Naive B cell (primary cell): Measurements from ENCODE around the gene RAX. TPM values are rescaled to one million over a fixed set of nuclear protein-coding genes. Genes with fewer than 3 reads are reported as not detected.

Experiments used
- ATAC-seq, 2 donors: fragments of 150-1000 bp; cut with Tn5 transposase; 2 replicates each; pipeline ENCODE4 v1.10.0; 2021; ENCODE audit warnings: low read depth in 2 of 2, mild to moderate bottlenecking in 2 of 2, moderate library complexity in 2 of 2
- DNase-seq: peaks from one replicate; pipeline ENCODE4 v3.0.0; 2022
- H3K27ac Mint-ChIP-seq, 6 donors: one replicate each; pipeline ENCODE4 v1.8.0; 2020 to 2022; ENCODE audit warnings: mild to moderate bottlenecking in 6 of 6, mixed read lengths in 6 of 6, moderate library complexity in 5 of 6, inconsistent platforms in 2 of 6
- H3K27me3 Mint-ChIP-seq, 3 donors: one replicate each; pipeline ENCODE4 v1.8.0; 2021 to 2022; ENCODE audit warnings: mixed read lengths in 3 of 3, mild to moderate bottlenecking in 1 of 3
- H3K36me3 Mint-ChIP-seq, 2 donors: one replicate each; pipeline ENCODE4 v1.8.0; 2020 to 2022; ENCODE audit warnings: mixed read lengths in 2 of 2, inconsistent platforms in 1 of 2, mild to moderate bottlenecking in 1 of 2
- H3K4me1 Mint-ChIP-seq, 3 donors: one replicate each; pipeline ENCODE4 v1.8.0; 2020 to 2022; ENCODE audit warnings: mixed read lengths in 3 of 3, inconsistent platforms in 1 of 3, mild to moderate bottlenecking in 1 of 3, moderate library complexity in 1 of 3
- H3K4me3 Mint-ChIP-seq, 8 donors: one replicate each; pipeline ENCODE4 v1.8.0; 2020 to 2022; ENCODE audit warnings: mild to moderate bottlenecking in 8 of 8, mixed read lengths in 8 of 8, moderate library complexity in 8 of 8, inconsistent platforms in 2 of 8
- H3K9me3 Mint-ChIP-seq, 7 donors: one replicate each; pipeline ENCODE4 v1.8.0; 2020 to 2022; ENCODE audit warnings: mixed read lengths in 7 of 7, mild to moderate bottlenecking in 5 of 7, inconsistent platforms in 2 of 7, moderate library complexity in 1 of 7
- polyA plus RNA-seq, 6 donors: library from polyadenylated mRNA; unstranded; fragments of 300-500 nt; fragmentation: Illumina TruSeq; gene quantifications; one replicate each; pipeline ENCODE4 v1.2.3, GENCODE V29; 2021; ENCODE audit warnings: low read depth in 6 of 6

RAX gene
- polyA plus RNA-seq, 6 donors from 2014 or later, result not detected

- no peak overlapping the region for H3K4me3 Mint-ChIP-seq
- H3K27ac Mint-ChIP-seq, result no peak overlapping the region
- H3K27me3 Mint-ChIP-seq, result peaks cover 33 to 48% (median 41%) of the 10 kb centered on the region in 3 donors
- no peaks in the 10 kb centered on the region for H3K36me3 Mint-ChIP-seq
- ATAC-seq (no peak), DNase-seq (no peak)
- H3K9me3 Mint-ChIP-seq, result peaks cover 0 to 5% (median 2%) of the 10 kb centered on the region in 7 donors
- no peaks in the 10 kb centered on the region for H3K4me1 Mint-ChIP-seq
Measured at GRCh38 chr18:59293317-59293716, 20.1 kb upstream of the RAX start.

- Mint-ChIP-seq H3K4me1 (no peaks in the 10 kb centered on the region), H3K4me3 (no peak overlapping the region), H3K36me3 (no peaks in the 10 kb centered on the region), H3K27me3 (peaks cover 41 to 52% (median 50%) of the 10 kb centered on the region in 3 donors), H3K9me3 (peaks cover 0 to 5% (median 2%) of the 10 kb centered on the region in 7 donors), H3K27ac (no peak overlapping the region)
- DNase-seq (no peak), ATAC-seq (no peak)
Measured at GRCh38 chr18:59286341-59286740, 13.1 kb upstream of the RAX start.

GRCh38 chr18:59282341-59282740 lies 9.1 kb upstream of the RAX start:
- H3K4me3 Mint-ChIP-seq, result no peak overlapping the region
- H3K9me3 Mint-ChIP-seq, result peaks cover 0 to 5% (median 4%) of the 10 kb centered on the region in 7 donors
- H3K27ac Mint-ChIP-seq, result no peak overlapping the region
- no peak for DNase-seq
- H3K4me1 Mint-ChIP-seq, result no peaks in the 10 kb centered on the region
- no peak for ATAC-seq
- H3K27me3 Mint-ChIP-seq, result peaks cover 63 to 75% (median 65%) of the 10 kb centered on the region in 3 donors
- no peaks in the 10 kb centered on the region for H3K36me3 Mint-ChIP-seq

GRCh38 chr18:59279722-59280121 lies 6.5 kb upstream of the RAX start:
- DNase-seq, result no peak
- peaks cover 0 to 7% (median 4%) of the 10 kb centered on the region in 7 donors for H3K9me3 Mint-ChIP-seq

GRCh38 chr18:59279193-59279592 lies 5.9 kb upstream of the RAX start:
- Mint-ChIP-seq H3K27me3 (peaks cover 70 to 85% (median 75%) of the 10 kb centered on the region in 3 donors), H3K36me3 (no peaks in the 10 kb centered on the region), H3K9me3 (peaks cover 0 to 10% (median 2%) of the 10 kb centered on the region in 7 donors), H3K4me1 (peaks cover 3 to 6% (median 6%) of the 10 kb centered on the region in 3 donors), H3K4me3 (no peak overlapping the region), H3K27ac (no peak overlapping the region)
- ATAC-seq (no peak), DNase-seq (no peak)

More at GRCh38 chr18:59279722-59280121, 6.5 kb upstream of the RAX start:
- peaks cover under 1 to 1% (median under 1%) of the 10 kb centered on the region in 3 donors for H3K4me1 Mint-ChIP-seq
- no peak overlapping the region for H3K27ac Mint-ChIP-seq
- ATAC-seq, result no peak
- peaks cover 69 to 85% (median 75%) of the 10 kb centered on the region in 3 donors for H3K27me3 Mint-ChIP-seq
- no peaks in the 10 kb centered on the region for H3K36me3 Mint-ChIP-seq
- H3K4me3 Mint-ChIP-seq, result no peak overlapping the region

- H3K36me3 Mint-ChIP-seq, result no peaks in the 10 kb centered on the region
- ATAC-seq, result no peak
- no peak overlapping the region for H3K27ac Mint-ChIP-seq
- H3K27me3 Mint-ChIP-seq, result peaks cover 68 to 85% (median 75%) of the 10 kb centered on the region in 3 donors
- DNase-seq, result no peak
- peaks cover 3 to 10% (median 6%) of the 10 kb centered on the region in 3 donors for H3K4me1 Mint-ChIP-seq
- H3K4me3 Mint-ChIP-seq, result no peak overlapping the region
- H3K9me3 Mint-ChIP-seq, result peaks cover 0 to 10% (median 2%) of the 10 kb centered on the region in 7 donors
Measured at GRCh38 chr18:59278793-59279192, 5.5 kb upstream of the RAX start.

- H3K27ac Mint-ChIP-seq, result no peak overlapping the region
- H3K9me3 Mint-ChIP-seq, result peaks cover 0 to 8% (median 2%) of the 10 kb centered on the region in 7 donors
- H3K4me3 Mint-ChIP-seq, result no peak overlapping the region
Measured at GRCh38 chr18:59276047-59276446, 2.8 kb upstream of the RAX start.

GRCh38 chr18:59275406-59275949 lies 2.2 kb upstream of the RAX start:
- peak overlapping the region in 1 of 8 donors; percentile 44 for H3K4me3 Mint-ChIP-seq
- no peak for ATAC-seq
- peaks cover 0 to 6% (median 0%) of the 10 kb centered on the region in 7 donors for H3K9me3 Mint-ChIP-seq
- no peaks in the 10 kb centered on the region for H3K36me3 Mint-ChIP-seq
- peaks cover 61 to 83% (median 82%) of the 10 kb centered on the region in 3 donors for H3K27me3 Mint-ChIP-seq
- peaks cover 8 to 17% (median 15%) of the 10 kb centered on the region in 3 donors for H3K4me1 Mint-ChIP-seq
- DNase-seq, result no peak
- H3K27ac Mint-ChIP-seq, result peak overlapping the region in 1 of 6 donors; percentile 36

More at GRCh38 chr18:59276047-59276446, 2.8 kb upstream of the RAX start:
- peaks cover 59 to 83% (median 82%) of the 10 kb centered on the region in 3 donors for H3K27me3 Mint-ChIP-seq
- peaks cover 8 to 17% (median 15%) of the 10 kb centered on the region in 3 donors for H3K4me1 Mint-ChIP-seq
- no peak for ATAC-seq
- no peak for DNase-seq
- H3K36me3 Mint-ChIP-seq, result no peaks in the 10 kb centered on the region

GRCh38 chr18:59274533-59274928 lies 1.3 kb upstream of the RAX start:
- H3K27me3 Mint-ChIP-seq, result peaks cover 65 to 84% (median 83%) of the 10 kb centered on the region in 3 donors
- H3K27ac Mint-ChIP-seq, result peak overlapping the region in 2 of 6 donors; percentile 56 to 70
- DNase-seq (no peak), ATAC-seq (no peak)
- H3K4me3 Mint-ChIP-seq, result peak overlapping the region in 2 of 8 donors; percentile 11 to 61
- H3K4me1 Mint-ChIP-seq, result peaks cover 12 to 21% (median 18%) of the 10 kb centered on the region in 3 donors
- H3K36me3 Mint-ChIP-seq, result peaks cover 0 to 4% of the 10 kb centered on the region in 2 donors
- peaks cover 0 to 6% (median 0%) of the 10 kb centered on the region in 7 donors for H3K9me3 Mint-ChIP-seq

GRCh38 chr18:59273759-59274532 lies 692 bp upstream of the RAX start:
- peaks cover 0 to 6% (median 0%) of the 10 kb centered on the region in 7 donors for H3K9me3 Mint-ChIP-seq
- H3K27ac Mint-ChIP-seq, result peak overlapping the region in 2 of 6 donors; percentile 56 to 70
- H3K4me1 Mint-ChIP-seq, result peaks cover 13 to 22% (median 21%) of the 10 kb centered on the region in 3 donors
- peaks cover 63 to 87% (median 85%) of the 10 kb centered on the region in 3 donors for H3K27me3 Mint-ChIP-seq
- H3K36me3 Mint-ChIP-seq, result peaks cover 0 to 8% of the 10 kb centered on the region in 2 donors
- H3K4me3 Mint-ChIP-seq, result peak overlapping the region in 4 of 8 donors; percentile 28 to 61 (median 56)
- DNase-seq (no peak), ATAC-seq (no peak)

- Mint-ChIP-seq H3K4me3 (peak overlapping the region in 5 of 8 donors; percentile 28 to 79 (median 59)), H3K27me3 (peaks cover 63 to 89% (median 85%) of the 10 kb centered on the region in 3 donors)
Measured at GRCh38 chr18:59272221-59272888, 899 bp downstream of the RAX start.

GRCh38 chr18:59271606-59272220 lies 1.5 kb downstream of the RAX start:
- DNase-seq (no peak), ATAC-seq (no peak)
- peaks cover 21 to 35% (median 32%) of the 10 kb centered on the region in 3 donors for H3K4me1 Mint-ChIP-seq
- peaks cover 0 to 8% of the 10 kb centered on the region in 2 donors for H3K36me3 Mint-ChIP-seq
- H3K4me3 Mint-ChIP-seq, result peak overlapping the region in 5 of 8 donors; percentile 28 to 79 (median 59)
- peaks cover 0 to 12% (median 1%) of the 10 kb centered on the region in 7 donors for H3K9me3 Mint-ChIP-seq
- H3K27ac Mint-ChIP-seq, result no peak overlapping the region
- H3K27me3 Mint-ChIP-seq, result peaks cover 62 to 89% (median 86%) of the 10 kb centered on the region in 3 donors

More at GRCh38 chr18:59272221-59272888, 899 bp downstream of the RAX start:
- no peak for DNase-seq
- peak; percentile 31 to 42 for ATAC-seq
- Mint-ChIP-seq H3K27ac (no peak overlapping the region), H3K4me1 (peaks cover 20 to 32% (median 32%) of the 10 kb centered on the region in 3 donors), H3K9me3 (peaks cover 0 to 10% (median 2%) of the 10 kb centered on the region in 7 donors), H3K36me3 (peaks cover 0 to 8% of the 10 kb centered on the region in 2 donors)
